T47D (cell line): ENCODE results near the gene CALR3.

Source experiments
- DNase-seq, 2 experiments: peaks; one replicate each; pipeline versions ENCODE4 v3.0.0 to v3.0.0-alpha.2; 2011 to 2012; ENCODE audit warnings: low read depth in 1 of 2, low spot score in 1 of 2
- JUND ChIP-seq: IDR thresholded peaks from 2 replicates; pipeline ENCODE4 v1.6.1; 2012; ENCODE audit warnings: low read depth
- in situ Hi-C: cut with HindIII; loops from 2 replicates; pipeline ENCODE4 v1.10.0; 2016; ENCODE audit warnings: low sequenced_read_pairs, low pct_unique_long_range_greater_than_20kb

CALR3 gene

GRCh38 chr19:16465239-16465638 lies 30.7 kb downstream of the CALR3 start:
- TF ChIP-seq JUND = no peak
- no peak for DNase-seq
- in situ Hi-C loops = no loop called here

GRCh38 chr19:16463991-16464575 lies 31.9 kb downstream of the CALR3 start:
- DNase-seq = peak in 1 of 2 experiments; percentile 95
- no peak; the same call in 1 of the 2 replicates for TF ChIP-seq JUND

DNA sequence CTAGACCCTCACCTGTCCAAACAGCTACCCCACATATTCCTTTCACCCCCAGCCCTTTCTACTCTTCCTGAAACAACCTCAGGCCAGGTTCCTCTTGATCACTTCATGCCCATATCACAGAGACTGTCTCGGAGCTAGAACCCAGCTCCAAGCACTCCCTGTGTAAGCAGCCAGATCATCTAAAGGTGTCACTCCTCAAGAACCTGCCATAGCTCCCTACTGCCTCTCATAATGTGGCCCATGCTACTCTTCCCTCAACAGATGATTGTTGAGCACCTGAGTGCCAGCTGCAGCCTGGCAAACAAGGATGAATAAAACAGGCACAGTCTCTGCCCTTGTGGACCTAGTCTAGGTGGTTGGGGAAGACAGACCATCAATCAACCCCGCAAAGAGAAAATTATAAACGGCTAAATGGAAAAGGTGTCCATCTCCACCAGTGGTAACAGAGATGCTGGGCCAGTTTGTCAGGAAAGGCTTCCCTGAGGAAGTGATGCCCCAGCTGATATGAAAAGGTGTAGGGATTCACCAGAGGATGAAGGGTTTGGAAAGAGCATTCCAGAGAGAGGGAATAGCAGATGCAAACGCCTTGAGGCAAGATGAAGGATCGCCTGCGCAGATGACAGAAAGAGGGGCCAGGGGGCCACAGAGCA lies 32.5 kb downstream of the CALR3 start:
- no peak for TF ChIP-seq JUND
- DNase-seq = peak in 1 of 2 experiments; percentile 91
- in situ Hi-C loops = no loop called here

More at GRCh38 chr19:16463991-16464575, 31.9 kb downstream of the CALR3 start:
- in situ Hi-C loops = no loop called here

DNA sequence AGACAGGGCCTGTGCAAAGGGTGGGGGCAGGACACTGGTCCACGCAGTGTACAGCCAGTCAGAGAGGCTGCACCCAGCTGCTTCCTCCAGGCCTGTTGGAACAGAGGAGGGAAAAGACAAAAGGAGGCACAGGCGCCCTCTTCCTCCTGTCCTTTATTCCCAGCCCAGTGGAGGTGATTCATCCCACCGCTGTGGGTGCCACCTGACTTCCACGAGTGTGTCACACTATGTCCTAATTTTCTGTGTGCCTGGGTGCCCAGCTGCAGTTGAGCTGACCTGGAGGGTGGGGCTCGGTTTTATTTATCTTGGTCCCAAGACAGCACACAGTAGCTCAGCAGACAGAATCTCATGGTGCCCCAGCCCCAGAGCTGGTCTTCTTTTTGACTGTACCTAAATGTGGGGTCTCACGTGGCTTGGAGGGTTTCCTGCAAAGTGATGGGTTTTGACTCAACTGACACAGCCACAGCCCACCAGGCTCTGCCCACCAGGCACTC lies 33.2 kb downstream of the CALR3 start:
- in situ Hi-C loops = no loop called here
- no peak for TF ChIP-seq JUND
- peak in 1 of 2 experiments; percentile 92 for DNase-seq

- in situ Hi-C loops = no loop called here
- no peak for TF ChIP-seq JUND
- no peak for DNase-seq
Observed at GRCh38 chr19:16461630-16462051, 34.3 kb downstream of the CALR3 start.

GRCh38 chr19:16460454-16460853 lies 35.5 kb downstream of the CALR3 start:
- no peak for DNase-seq
- in situ Hi-C loops = no loop called here
- no peak for TF ChIP-seq JUND

DNA sequence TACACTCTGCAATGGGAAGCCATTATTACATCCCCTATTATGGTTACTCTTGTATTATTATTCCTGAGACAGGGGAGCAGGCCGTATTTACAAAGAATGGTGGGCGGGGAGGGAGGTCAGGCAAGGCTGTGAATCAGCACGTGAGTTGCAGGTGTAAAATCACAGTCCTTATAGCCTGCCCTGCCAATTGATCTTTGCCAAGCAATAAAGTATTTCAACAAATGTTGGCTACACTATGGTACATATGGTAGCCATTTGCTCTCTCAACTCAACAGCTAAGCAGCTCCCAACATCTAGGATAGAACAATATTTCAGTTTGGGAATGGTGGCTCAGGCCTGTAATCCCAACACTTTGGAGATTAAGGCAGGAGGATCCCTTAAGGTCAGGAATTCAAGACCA lies 36.3 kb downstream of the CALR3 start:
- TF ChIP-seq JUND = no peak
- DNase-seq = no peak
- in situ Hi-C loops = no loop called here

- in situ Hi-C loops = no loop called here
- TF ChIP-seq JUND = no peak
- DNase-seq = peak in 1 of 2 experiments; percentile 44
Observed at GRCh38 chr19:16458391-16459341, 37.3 kb downstream of the CALR3 start.

GRCh38 chr19:16457954-16458331 lies 38.0 kb downstream of the CALR3 start:
- in situ Hi-C loops = no loop called here
- DNase-seq = no peak
- TF ChIP-seq JUND = no peak

- TF ChIP-seq JUND = no peak
- no peak for DNase-seq
- in situ Hi-C loops = no loop called here
Observed at GRCh38 chr19:16457195-16457953, 38.6 kb downstream of the CALR3 start.

DNA sequence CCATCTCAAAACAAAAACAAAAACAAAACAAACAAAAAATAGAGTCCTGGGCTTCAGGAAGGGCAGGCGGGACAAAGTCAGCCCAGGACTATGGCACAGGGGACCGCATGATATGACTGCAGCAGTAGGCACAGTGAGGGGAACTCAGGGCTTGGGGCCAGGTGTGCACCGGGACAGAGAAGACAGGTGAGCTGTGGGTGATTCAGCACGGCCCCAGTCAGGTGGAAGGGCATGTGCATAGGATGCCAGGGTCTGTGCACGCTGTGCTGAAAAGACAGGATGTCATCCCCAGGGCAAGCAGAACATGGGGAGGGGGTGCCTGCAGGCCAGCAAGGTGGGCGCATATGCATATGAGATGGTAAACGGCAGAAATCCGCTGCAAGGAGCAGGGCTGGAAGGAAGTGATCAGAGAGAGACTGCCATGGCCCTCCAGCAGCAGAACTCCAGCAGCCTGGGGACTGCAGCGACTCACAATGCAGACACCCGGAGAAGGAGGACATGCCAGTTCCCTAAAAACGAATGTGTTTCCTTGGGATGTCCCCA lies 39.2 kb downstream of the CALR3 start:
- no peak for TF ChIP-seq JUND
- in situ Hi-C loops = no loop called here
- DNase-seq = no peak

- TF ChIP-seq JUND = no peak
- in situ Hi-C loops = no loop called here
- DNase-seq = no peak
Observed at GRCh38 chr19:16455489-16455888, 40.5 kb downstream of the CALR3 start.
